HG03442 (cell line): ENCODE measurements around the gene SEPSECS.

Experiments used
- ATAC-seq: cut with Tn5 transposase; IDR thresholded peaks from one replicate; pipeline ENCODE4 v1.9.1; 2021; ENCODE audit warnings: mild to moderate bottlenecking, moderate library complexity; ENCODE audit not compliant: unreplicated experiment

The SEPSECS gene

GRCh38 chr4:25159837-25160713 lies at the start of gene SEPSECS:
SEPSECS (minus strand) TSS chr4:25160449; CDS start chr4:25160369, 80 bp downstream.
- ATAC-seq, result peak; percentile 82

GRCh38 chr4:25209702-25210101 lies 49.5 kb upstream of the SEPSECS start:
- no peak for ATAC-seq

GRCh38 chr4:25207997-25208396 lies 47.7 kb upstream of the SEPSECS start:
- ATAC-seq, result no peak

- ATAC-seq, result no peak
Observed at GRCh38 chr4:25198713-25199112, 38.5 kb upstream of the SEPSECS start.

- no peak for ATAC-seq
Observed at GRCh38 chr4:25190407-25190806, 30.2 kb upstream of the SEPSECS start.

- no peak for ATAC-seq
Observed at GRCh38 chr4:25184056-25184455, 23.8 kb upstream of the SEPSECS start.

GRCh38 chr4:25182937-25183336 lies 22.7 kb upstream of the SEPSECS start:
- ATAC-seq, result no peak

GRCh38 chr4:25180524-25181131 lies 20.4 kb upstream of the SEPSECS start:
- ATAC-seq, result peak; percentile 89

GRCh38 chr4:25178838-25179261 lies 18.6 kb upstream of the SEPSECS start:
- no peak for ATAC-seq

GRCh38 chr4:25177147-25177546 lies 16.9 kb upstream of the SEPSECS start:
- ATAC-seq, result no peak

GRCh38 chr4:25174674-25175073 lies 14.4 kb upstream of the SEPSECS start:
- ATAC-seq, result no peak

- ATAC-seq, result peak; percentile 75
Observed at GRCh38 chr4:25172961-25173915, 13.0 kb upstream of the SEPSECS start.

- ATAC-seq, result no peak
Observed at GRCh38 chr4:25171201-25171865, 11.1 kb upstream of the SEPSECS start.

- no peak for ATAC-seq
Observed at GRCh38 chr4:25169446-25169845, 9.2 kb upstream of the SEPSECS start.

- no peak for ATAC-seq
Observed at GRCh38 chr4:25165916-25166315, 5.7 kb upstream of the SEPSECS start.

GRCh38 chr4:25163196-25163595 lies 2.9 kb upstream of the SEPSECS start:
- no peak for ATAC-seq

GRCh38 chr4:25162566-25162965 lies 2.3 kb upstream of the SEPSECS start:
- no peak for ATAC-seq

- no peak for ATAC-seq
Observed at GRCh38 chr4:25161593-25161950, 1.3 kb upstream of the SEPSECS start.

- ATAC-seq, result peak; percentile 27
Observed at GRCh38 chr4:25160714-25161592, 704 bp upstream of the SEPSECS start.

- no peak for ATAC-seq
Observed at GRCh38 chr4:25158817-25159216, 1.4 kb downstream of the SEPSECS start.
